ENCODE data around the gene KCTD15.

GRCh38 chr19:33830264-33830663 is 33.6 kb downstream of the KCTD15 start:
- TF ChIP-seq POLR2A (IDR thresholded peaks at IDR 0.05), result no peak
- TF ChIP-seq, protein P1, sequence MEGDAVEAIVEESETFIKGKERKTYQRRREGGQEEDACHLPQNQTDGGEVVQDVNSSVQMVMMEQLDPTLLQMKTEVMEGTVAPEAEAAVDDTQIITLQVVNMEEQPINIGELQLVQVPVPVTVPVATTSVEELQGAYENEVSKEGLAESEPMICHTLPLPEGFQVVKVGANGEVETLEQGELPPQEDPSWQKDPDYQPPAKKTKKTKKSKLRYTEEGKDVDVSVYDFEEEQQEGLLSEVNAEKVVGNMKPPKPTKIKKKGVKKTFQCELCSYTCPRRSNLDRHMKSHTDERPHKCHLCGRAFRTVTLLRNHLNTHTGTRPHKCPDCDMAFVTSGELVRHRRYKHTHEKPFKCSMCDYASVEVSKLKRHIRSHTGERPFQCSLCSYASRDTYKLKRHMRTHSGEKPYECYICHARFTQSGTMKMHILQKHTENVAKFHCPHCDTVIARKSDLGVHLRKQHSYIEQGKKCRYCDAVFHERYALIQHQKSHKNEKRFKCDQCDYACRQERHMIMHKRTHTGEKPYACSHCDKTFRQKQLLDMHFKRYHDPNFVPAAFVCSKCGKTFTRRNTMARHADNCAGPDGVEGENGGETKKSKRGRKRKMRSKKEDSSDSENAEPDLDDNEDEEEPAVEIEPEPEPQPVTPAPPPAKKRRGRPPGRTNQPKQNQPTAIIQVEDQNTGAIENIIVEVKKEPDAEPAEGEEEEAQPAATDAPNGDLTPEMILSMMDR (IDR thresholded peaks at IDR 0.05), result no peak
